Heart right ventricle (tissue), 16 donors: ENCODE data around the gene RUNX1. TPM values are rescaled to one million over a fixed set of nuclear protein-coding genes. Genes with fewer than 3 reads are reported as not detected.

Experiments used
- ATAC-seq, 8 donors: fragments of 200-7000 bp; cut with Tn5 transposase; one replicate each; pipeline ENCODE4 v1.9.1; 2020; ENCODE audit warnings: mild to moderate bottlenecking in 8 of 8, moderate library complexity in 8 of 8, moderate number of reproducible peaks in 1 of 8
- DNase-seq, 2 donors: peaks; one replicate each; pipeline ENCODE4 v3.0.0-alpha.2; 2020
- H3K27ac ChIP-seq, 10 donors: fragments of 200-600 bp; sonication (generic) in 2 of 10; one replicate each; pipeline versions ENCODE4 v1.5.0 to v1.8.0; 2020 to 2022; ENCODE audit warnings: mild to moderate bottlenecking in 3 of 10
- H3K27me3 ChIP-seq, 7 donors: fragments of 200-600 bp; one replicate each; pipeline ENCODE4 v1.8.0; 2021 to 2022; ENCODE audit warnings: mild to moderate bottlenecking in 2 of 7
- H3K36me3 ChIP-seq, 9 donors: fragments of 200-600 bp; sonication (generic) in 1 of 9; one replicate each; pipeline versions ENCODE4 v1.5.0 to v1.8.0; 2020 to 2022; ENCODE audit warnings: mild to moderate bottlenecking in 2 of 9
- H3K4me1 ChIP-seq, 9 donors: fragments of 200-600 bp; sonication (generic) in 1 of 9; one replicate each; pipeline versions ENCODE4 v1.5.0 to v1.8.0; 2020 to 2022; ENCODE audit warnings: mild to moderate bottlenecking in 4 of 9
- H3K4me3 ChIP-seq, 10 donors: fragments of 200-600 bp; sonication (generic) in 2 of 10; one replicate each; pipeline versions ENCODE4 v1.5.0 to v1.8.0; 2020 to 2022; ENCODE audit warnings: mild to moderate bottlenecking in 7 of 10, moderate library complexity in 2 of 10
- H3K9me3 ChIP-seq, 11 donors: fragments of 200-600 bp in 10 of 11; sonication (generic) in 2 of 11; one replicate each; pipeline versions ENCODE4 v1.5.0 to v1.8.0; 2013 to 2022; ENCODE audit warnings: mild to moderate bottlenecking in 2 of 11, control low read depth in 1 of 11, moderate library complexity in 1 of 11
- CTCF ChIP-seq, 9 donors: fragments of 200-600 bp; sonication (generic) in 2 of 9; IDR thresholded peaks; one replicate each; pipeline versions ENCODE4 v1.5.0 to v1.8.0; 2021 to 2022; ENCODE audit warnings: antibody characterized with exemption in 9 of 9, mild to moderate bottlenecking in 5 of 9, moderate library complexity in 1 of 9
- WGBS, 2 donors: extraction: QIAGEN DNeasy Blood & Tissue Kit; methylation state at CpG; one replicate each; pipeline ENCODE4 v1.1.7; 2013; ENCODE audit warnings: inconsistent platforms in 1 of 2; 5-methylcytosine and 5-hydroxymethylcytosine counted together
- intact Hi-C, 10 donors: fragments of 100-400 bp; cut with DNase I; formaldehyde crosslinking; loops; one replicate each; pipeline versions ENCODE4 v1.11.1 to v1.14.2; 2022
- polyA plus RNA-seq, 2 donors: library from polyadenylated mRNA; stranded (reverse); fragments of 200-250 nt; gene quantifications; one replicate each; pipeline ENCODE4 v1.2.3, GENCODE V29; 2013
- total RNA-seq, 10 donors: library from RNA; stranded (reverse); fragmentation: NEBNext Ultra II Directional in 3 of 10; extraction: Animal tissue kit (Norgen Biotek cat#: 25700) in 3 of 10; gene quantifications; one replicate each; pipeline versions ENCODE4 v1.2.1 to v1.2.4, GENCODE V29; 2021 to 2023
- donor health status: Arrhythmogenic right ventricular cardiomyopathy.
- donor health status: ischemic (EF 13 %, LVEDD 7.1; RV severe dilation, severe dysfunction).
- donor health status: healthy with polysubstance abuse.
- donor health status: DM: no; HTN: yes; CAD: no.
- donor health status: DM: no; HTN: no; CAD: no.
- donor health status: ischemic (EF 25% LVEDD 6.9; RV normal size, moderate dysfunction).
- donor health status: ischemic (EF 25% LVEDD 5.7; RV mildly dilated, moderate dysfunction).
- donor health status: healthy.
- donor health status: DM: yes; HTN: yes; CAD: no.
- donor health status: Ischemic cardiomyopathy.
- donor health status: ischemic (EF 35%, LVEDD 5.7; RV mildly dilated, moderate dysfunction).
- donor health status: nonischemic (EF 11% LVEDD 7.7; RV severe dilation, severe dysfunction).
- donor health status: DM: yes; HTN: yes; CAD: no.
- donor health status: PGD.
- donor health status: ischemic (EF 29% LVEDD 5.4; RV normal size, mild dysfunction).
- donor health status: nonischemic (EF 23%, LVEDD 6.1; RV moderate dilation, normal function).

RUNX1 gene
- total and polyA plus RNA-seq, 12 donors, result 0.88 to 29.3 (median 3.5) TPM

GRCh38 chr21:34924771-34925419 is 124.2 kb downstream of the RUNX1 start:
- no peak for TF ChIP-seq CTCF (IDR thresholded peaks at IDR 0.05)
- Histone ChIP-seq H3K27ac (no peak overlapping the region), H3K27me3 (peaks cover 0 to 18% (median 3%) of the 10 kb centered on the region in 7 donors), H3K36me3 (no peaks in the 10 kb centered on the region), H3K9me3 (no peaks in the 10 kb centered on the region), H3K4me3 (no peak overlapping the region), H3K4me1 (peaks cover 0 to 29% (median 0%) of the 10 kb centered on the region in 9 donors)
- intact Hi-C loops, result no loop called here
- ATAC-seq, result no peak
- 88 to 92% methylated on average over 1 of the region's 1 CpG for WGBS, 2 donors
- no peak for DNase-seq

DNA sequence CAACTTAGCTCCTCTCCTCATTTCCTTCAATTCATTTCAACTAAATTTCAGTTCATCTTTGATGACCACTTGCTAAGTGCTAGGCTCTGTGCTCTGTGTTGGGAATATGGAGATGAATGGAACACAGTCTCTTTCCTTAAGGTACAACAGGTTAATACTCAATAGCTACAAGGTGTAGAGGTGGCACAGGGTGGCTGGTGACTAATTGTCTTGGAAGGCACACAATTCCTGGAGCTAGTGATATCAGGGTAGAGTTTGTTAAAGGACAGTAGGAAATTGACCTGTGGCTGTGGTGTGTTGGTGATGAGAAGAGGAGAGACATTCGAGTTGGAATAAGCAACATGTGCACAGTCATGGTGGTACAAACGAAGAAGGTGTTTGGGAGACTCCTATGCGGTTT is 124.9 kb downstream of the RUNX1 start:
- DNase-seq (no peak), ATAC-seq (no peak)
- Histone ChIP-seq H3K36me3 (no peaks in the 10 kb centered on the region), H3K4me1 (peaks cover 0 to 29% (median 0%) of the 10 kb centered on the region in 9 donors), H3K9me3 (no peaks in the 10 kb centered on the region), H3K4me3 (no peak overlapping the region), H3K27me3 (peaks cover 0 to 13% (median 3%) of the 10 kb centered on the region in 7 donors), H3K27ac (no peak overlapping the region)
- WGBS, 2 donors, result 78 to 88% methylated on average over 3 of the region's 3 CpGs
- intact Hi-C loops, result no loop called here
- TF ChIP-seq CTCF (IDR thresholded peaks at IDR 0.05), result no peak

DNA sequence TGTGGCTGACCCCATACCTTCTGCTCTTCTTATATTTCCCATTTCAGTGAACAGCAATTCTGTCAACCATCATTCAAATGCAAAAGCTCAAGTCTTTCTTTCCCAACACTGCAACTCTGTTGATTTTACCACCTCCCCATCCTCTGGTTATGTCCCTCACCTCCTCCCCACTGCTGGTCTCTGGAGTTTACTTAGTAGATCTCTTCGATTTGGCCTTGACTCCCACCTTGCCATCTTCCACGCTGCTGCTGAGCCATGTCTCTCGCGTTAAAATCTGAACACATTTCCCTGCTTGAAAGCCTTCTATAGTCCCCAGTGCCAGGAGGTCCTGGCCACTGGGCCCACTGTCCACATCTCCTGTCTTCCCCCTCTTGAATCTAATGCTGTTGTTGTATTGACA is 125.5 kb downstream of the RUNX1 start:
- Histone ChIP-seq H3K27me3 (peaks cover 0 to 10% (median 3%) of the 10 kb centered on the region in 7 donors), H3K4me3 (no peak overlapping the region), H3K27ac (no peak overlapping the region), H3K4me1 (peaks cover 0 to 29% (median 0%) of the 10 kb centered on the region in 9 donors), H3K9me3 (no peaks in the 10 kb centered on the region), H3K36me3 (no peaks in the 10 kb centered on the region)
- intact Hi-C loops, result no loop called here
- 90 to 91% methylated on average over 4 of the region's 4 CpGs for WGBS, 2 donors
- ATAC-seq (no peak), DNase-seq (no peak)
- no peak for TF ChIP-seq CTCF (IDR thresholded peaks at IDR 0.05)

DNA sequence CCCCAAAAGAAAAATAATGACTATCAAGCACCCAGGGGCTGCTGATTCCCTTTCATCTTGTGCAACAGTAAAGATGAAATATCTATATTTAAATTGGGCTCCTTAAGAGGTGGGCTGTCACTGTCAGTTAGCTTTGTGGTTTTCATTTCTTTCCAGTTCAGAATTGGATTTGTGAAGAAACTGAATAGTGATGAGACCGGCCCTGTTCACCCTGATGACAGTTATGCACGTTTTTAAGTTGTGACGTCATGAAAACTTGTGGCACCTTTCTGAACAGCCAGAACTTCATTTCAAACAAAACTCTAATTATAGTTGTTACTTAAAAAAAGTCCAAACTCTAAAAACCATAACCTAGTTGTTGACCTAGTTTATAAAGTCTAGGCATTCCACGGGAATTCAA is 125.9 kb downstream of the RUNX1 start:
- no peak overlapping the region for H3K27ac ChIP-seq
- TF ChIP-seq CTCF (IDR thresholded peaks at IDR 0.05), result no peak
- H3K27me3 ChIP-seq, result peaks cover 0 to 8% (median 3%) of the 10 kb centered on the region in 7 donors
- no peak for DNase-seq
- H3K9me3 ChIP-seq, result no peaks in the 10 kb centered on the region
- no peak for ATAC-seq
- intact Hi-C loops, result no loop called here
- no peak overlapping the region for H3K4me3 ChIP-seq
- WGBS, 2 donors, result 77 to 80% methylated on average over 4 of the region's 4 CpGs
- no peaks in the 10 kb centered on the region for H3K36me3 ChIP-seq
- peaks cover 0 to 29% (median 0%) of the 10 kb centered on the region in 9 donors for H3K4me1 ChIP-seq
